Testis (tissue), 3 donors: ENCODE data around the gene KLF7. TPM values are rescaled to one million over a fixed set of nuclear protein-coding genes. Genes with fewer than 3 reads are reported as not detected.

Experiments
- DNase-seq: peaks from one replicate; pipeline ENCODE4 v3.0.0-alpha.2; 2019
- H3K27ac ChIP-seq, 2 donors: fragments of 200-600 bp; sonication (generic); one replicate each; pipeline ENCODE4 v1.5.1; 2019
- H3K27me3 ChIP-seq: fragments of 200-600 bp; sonication (generic); one replicate; pipeline ENCODE4 v1.5.1; 2019
- H3K36me3 ChIP-seq: fragments of 200-600 bp; sonication (generic); one replicate; pipeline ENCODE4 v1.5.1; 2017; ENCODE audit warnings: low read depth; ENCODE audit errors: missing control alignments
- H3K4me1 ChIP-seq: fragments of 200-600 bp; sonication (generic); one replicate; pipeline ENCODE4 v1.5.1; 2019
- H3K4me3 ChIP-seq, 2 donors: fragments of 200-600 bp; sonication (generic); one replicate each; pipeline ENCODE4 v1.5.1; 2017 to 2019
- H3K9me3 ChIP-seq: fragments of 200-600 bp; sonication (generic); one replicate; pipeline ENCODE4 v1.5.1; 2017
- CTCF ChIP-seq, 3 experiments: fragments of 450-650 bp in 2 of 3; fragments of 200-600 bp in 1 of 3; sonication (generic) in 1 of 3; IDR thresholded peaks; one replicate each; pipeline ENCODE4 v1.5.1; 2016 to 2019; ENCODE audit warnings: antibody characterized with exemption in 3 of 3, mild to moderate bottlenecking in 2 of 3, moderate library complexity in 1 of 3
- POLR2A ChIP-seq: fragments of 450-650 bp; IDR thresholded peaks from one replicate; pipeline ENCODE4 v1.6.1; 2017; ENCODE audit warnings: antibody characterized with exemption, mild to moderate bottlenecking, moderate library complexity
- WGBS, 2 donors: methylation state at CpG; one replicate each; pipeline ENCODE4 v1.1.5; 2018; 5-methylcytosine and 5-hydroxymethylcytosine counted together
- intact Hi-C: fragments of 100-400 bp; cut with DNase I; formaldehyde crosslinking; loops from one replicate; pipeline ENCODE4 v1.15.1; 2023; ENCODE audit warnings: low total_unique reads
- polyA plus RNA-seq: library from polyadenylated mRNA; stranded (reverse); fragments of 350-450 nt; fragmentation: Illumina TruSeq; extraction: RNeasy Lipid Tissue Mini Kit (QIAGEN cat#74804); gene quantifications from one replicate; pipeline ENCODE4 v1.2.3, GENCODE V29; 2014; ENCODE audit warnings: low read depth, low replicate concordance; ENCODE audit not compliant: insufficient read depth
- total RNA-seq, 2 donors: library from RNA; depleted of rRNA; stranded (reverse); fragments of >200 nt; gene quantifications; one replicate each; pipeline ENCODE4 v1.2.3, GENCODE V29; 2016

KLF7 gene
- total and polyA plus RNA-seq, 3 donors from 2014 or later: 15.1 to 23.2 (median 21.1) TPM

- TF ChIP-seq CTCF (IDR thresholded peaks at IDR 0.05) (no peak), POLR2A (no peak)
- Histone ChIP-seq H3K36me3 (no peaks in the 10 kb centered on the region), H3K4me1 (no peaks in the 10 kb centered on the region), H3K27me3 (no peaks in the 10 kb centered on the region), H3K4me3 (no peak overlapping the region), H3K27ac (no peak overlapping the region), H3K9me3 (no peaks in the 10 kb centered on the region)
- intact Hi-C loops: no loop called here
- no peak for DNase-seq
Observed at GRCh38 chr2:207205173-207205957, 39.6 kb upstream of the KLF7 start.

- 64 to 67% methylated on average over 1 of the region's 1 CpG for WGBS, 2 donors
- no peaks in the 10 kb centered on the region for H3K27me3 ChIP-seq
- H3K9me3 ChIP-seq: no peaks in the 10 kb centered on the region
- no peak for DNase-seq
- H3K4me1 ChIP-seq: no peaks in the 10 kb centered on the region
- no peak overlapping the region for H3K27ac ChIP-seq
- no peak overlapping the region for H3K4me3 ChIP-seq
- TF ChIP-seq CTCF (IDR thresholded peaks at IDR 0.05) (no peak), POLR2A (no peak)
- H3K36me3 ChIP-seq: no peaks in the 10 kb centered on the region
- intact Hi-C loops: no loop called here
Observed at GRCh38 chr2:207203056-207203455, 37.3 kb upstream of the KLF7 start.

GRCh38 chr2:207202645-207203044 is 36.9 kb upstream of the KLF7 start:
- no peak for DNase-seq
- TF ChIP-seq POLR2A (no peak), CTCF (IDR thresholded peaks at IDR 0.05) (no peak)
- H3K27ac ChIP-seq: no peak overlapping the region
- intact Hi-C loops: no loop called here
- no peaks in the 10 kb centered on the region for H3K36me3 ChIP-seq
- no peak overlapping the region for H3K4me3 ChIP-seq
- 37 to 50% methylated on average over 4 of the region's 4 CpGs for WGBS, 2 donors
- H3K27me3 ChIP-seq: no peaks in the 10 kb centered on the region
- H3K9me3 ChIP-seq: no peaks in the 10 kb centered on the region
- no peaks in the 10 kb centered on the region for H3K4me1 ChIP-seq

- no peak for DNase-seq
- 95 to 100% methylated on average over 2 of the region's 2 CpGs for WGBS, 2 donors
- H3K4me3 ChIP-seq: no peak overlapping the region
- H3K36me3 ChIP-seq: no peaks in the 10 kb centered on the region
- intact Hi-C loops: no loop called here
- no peak overlapping the region for H3K27ac ChIP-seq
- TF ChIP-seq POLR2A: no peak
- TF ChIP-seq CTCF (IDR thresholded peaks at IDR 0.05): no peak
- no peaks in the 10 kb centered on the region for H3K27me3 ChIP-seq
- no peaks in the 10 kb centered on the region for H3K9me3 ChIP-seq
- no peaks in the 10 kb centered on the region for H3K4me1 ChIP-seq
Observed at GRCh38 chr2:207201416-207201815, 35.7 kb upstream of the KLF7 start.

- TF ChIP-seq POLR2A: no peak
- no peak for TF ChIP-seq CTCF (IDR thresholded peaks at IDR 0.05)
- no peaks in the 10 kb centered on the region for H3K36me3 ChIP-seq
Observed at GRCh38 chr2:207200136-207200535, 34.4 kb upstream of the KLF7 start.

More at GRCh38 chr2:207200136-207200535, 34.4 kb upstream of the KLF7 start:
- Histone ChIP-seq H3K4me3 (no peak overlapping the region), H3K9me3 (no peaks in the 10 kb centered on the region), H3K4me1 (peaks cover 6% of the 10 kb centered on the region), H3K27me3 (no peaks in the 10 kb centered on the region), H3K27ac (no peak overlapping the region)
- 92% methylated on average over 8 of the region's 8 CpGs for WGBS, 2 donors
- intact Hi-C loops: no loop called here
- DNase-seq: no peak
